NCI-H2107 treated with DMSO at 0.1 percent for 48 hours (cell line): ENCODE measurements around the gene PRMT9.
A peak's percentile ranks its signal among the peaks of the same experiment; 100 is the strongest.

Source experiments
- DNase-seq: peaks from one replicate; lab custom pipeline; 2025; ENCODE audit not compliant: unreplicated experiment; lab: John Stamatoyannopoulos, UW

Gene PRMT9

DNA sequence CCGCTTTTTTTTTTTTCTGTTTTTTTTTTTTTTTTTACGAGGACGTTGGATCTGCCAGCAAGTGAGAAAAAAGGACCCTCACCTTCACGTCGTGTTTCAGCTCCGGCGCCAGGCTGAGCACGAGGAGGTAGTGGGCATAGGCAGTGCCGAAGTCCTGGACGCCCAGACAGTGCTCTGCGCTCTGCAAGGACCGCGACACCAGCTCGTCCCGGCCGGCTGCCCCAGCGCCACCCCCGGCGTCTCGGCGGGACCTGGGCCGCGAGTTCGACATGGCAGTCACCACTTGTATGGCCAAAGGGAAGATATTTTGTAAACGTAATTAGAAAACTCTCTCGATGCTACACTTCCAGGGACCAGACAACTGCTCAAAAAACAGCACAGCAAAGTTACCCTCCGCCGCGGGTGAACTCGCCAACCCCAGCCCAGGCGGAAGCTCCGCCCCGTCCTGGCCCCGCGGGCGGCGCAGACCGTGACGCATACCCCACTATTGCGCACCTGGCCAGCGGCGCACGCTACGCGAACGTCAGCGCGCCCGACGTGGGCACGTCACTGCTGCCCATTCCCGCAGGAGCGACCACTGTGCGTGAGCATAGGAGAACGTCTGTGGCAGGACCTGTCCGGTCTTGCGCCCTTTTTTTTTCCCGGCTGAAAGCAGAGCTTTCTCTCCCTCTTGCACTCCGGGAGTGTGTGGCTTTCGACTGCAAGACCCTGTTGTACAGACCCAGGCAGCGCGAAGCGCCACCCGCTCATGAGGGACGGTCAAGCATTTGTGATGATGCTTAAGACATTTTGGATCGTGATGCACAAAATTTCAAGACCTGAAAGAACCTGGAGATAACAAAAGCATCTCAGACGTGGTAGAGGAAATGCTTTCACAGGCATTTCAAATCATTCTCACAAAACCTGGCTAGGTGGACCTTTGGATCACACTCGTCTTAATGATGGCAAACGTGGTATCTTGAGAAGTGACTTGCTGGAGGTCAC lies at the start of gene PRMT9:
Gene PRMT9, minus strand, starts transcription at position 447 of the 984 bp plus-strand sequence. Its CDS starts 176 bp downstream, at position 271.
- DNase-seq = peak; percentile 48

DNA sequence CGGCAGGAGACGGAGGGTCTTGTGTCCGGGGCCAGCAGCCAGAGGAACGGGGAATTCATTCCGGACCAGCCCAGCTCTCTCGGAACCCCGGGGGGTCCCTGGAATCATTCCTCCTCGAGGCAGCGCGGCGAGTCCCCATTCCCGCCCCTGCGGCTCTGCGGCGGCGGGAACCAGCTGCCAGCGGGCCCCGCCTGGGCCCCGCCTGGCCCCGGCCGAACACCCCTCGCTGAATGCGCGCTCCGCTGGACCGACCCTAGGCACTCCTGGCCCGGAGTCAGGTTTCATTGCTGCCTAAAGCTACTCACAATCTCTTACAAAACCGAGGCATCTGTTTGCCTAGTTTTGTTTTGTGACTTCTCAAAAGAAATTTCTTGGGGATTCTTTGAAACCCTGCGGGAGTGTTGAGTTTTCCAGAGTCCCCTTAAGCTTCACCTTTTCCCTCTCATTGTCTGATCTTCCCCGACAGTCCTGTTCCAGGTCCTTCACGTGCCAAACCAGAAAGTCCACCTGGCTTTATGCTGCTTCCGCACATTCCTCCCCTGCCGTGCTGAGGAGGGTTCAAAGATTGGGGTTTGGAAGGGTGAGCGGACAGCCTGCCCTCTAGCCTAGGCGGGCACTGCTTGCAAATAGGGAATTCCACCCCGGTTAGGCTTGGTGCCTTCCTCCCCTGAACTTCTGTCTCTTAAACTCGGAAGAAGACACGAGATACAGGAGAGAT lies 48.7 kb upstream of the PRMT9 start:
- no peak for DNase-seq

DNA sequence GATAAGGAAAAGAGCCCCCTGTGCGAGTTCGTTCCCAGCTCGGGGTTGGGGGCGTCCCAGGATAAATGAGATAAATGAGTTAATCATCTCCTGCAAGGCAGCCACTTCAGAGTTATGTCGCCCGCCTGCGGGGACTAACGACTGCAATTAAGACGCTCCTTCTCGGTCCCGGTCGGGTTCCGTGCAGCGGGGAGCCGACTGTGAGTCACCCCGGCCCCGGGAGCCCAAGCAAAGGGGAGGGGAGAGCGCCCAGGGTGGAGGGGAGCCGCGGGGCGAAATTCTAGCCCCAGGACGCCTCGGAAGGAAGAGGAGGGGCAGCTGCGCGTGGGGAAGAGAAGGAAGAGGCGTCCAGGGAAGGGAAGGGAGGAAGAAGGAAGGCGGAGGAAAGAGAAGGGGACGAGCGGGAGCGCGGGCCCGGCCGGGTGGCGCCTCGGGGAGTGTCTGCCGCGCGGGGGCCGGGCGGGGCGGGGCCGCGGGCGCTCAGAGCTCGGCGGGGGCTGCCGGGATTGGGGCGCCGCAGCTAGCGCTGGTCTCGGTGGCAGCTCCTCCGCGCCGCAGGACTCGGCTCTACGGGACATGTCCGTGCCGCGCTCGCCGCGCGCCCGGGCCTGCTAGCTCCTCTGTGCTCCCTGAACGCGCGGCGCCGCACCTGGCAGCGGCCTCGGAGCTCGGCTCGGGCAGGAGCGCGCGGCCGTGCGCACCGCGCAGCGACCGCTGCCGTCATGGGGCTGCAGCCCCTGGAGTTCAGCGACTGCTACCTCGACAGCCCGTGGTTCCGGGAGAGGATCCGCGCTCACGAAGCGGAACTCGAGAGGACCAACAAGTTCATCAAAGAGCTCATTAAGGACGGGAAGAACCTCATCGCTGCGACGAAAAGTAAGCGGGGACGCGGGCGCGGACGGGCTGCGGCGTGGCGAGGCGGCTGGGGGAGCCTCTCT lies 47.9 kb upstream of the PRMT9 start, which contains the start of gene ARHGAP10:
Gene ARHGAP10, plus strand, starts transcription at position 509 of the 938 bp plus-strand sequence. Its CDS starts 214 bp downstream, at position 723.
- DNase-seq = no peak

DNA sequence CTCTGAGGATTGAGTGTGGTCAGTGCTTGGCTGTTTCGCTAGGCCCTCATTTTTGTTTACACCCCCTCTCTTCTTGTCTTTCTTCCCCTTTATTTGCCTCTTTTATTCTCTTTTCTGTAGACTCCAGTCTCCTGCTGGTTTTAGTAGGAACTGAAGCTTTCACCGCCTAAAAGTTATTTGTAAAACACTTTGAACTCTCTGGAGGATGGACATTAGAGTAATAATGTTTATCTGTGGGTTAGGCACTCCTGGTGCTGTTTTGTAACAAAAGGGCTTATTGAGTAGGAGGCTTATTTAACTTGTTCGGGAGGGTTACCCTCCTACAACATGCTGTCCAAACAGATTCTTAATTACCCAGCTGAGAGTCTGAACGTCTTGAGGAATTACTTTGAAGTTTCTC lies 46.4 kb upstream of the PRMT9 start:
- no peak for DNase-seq

DNA sequence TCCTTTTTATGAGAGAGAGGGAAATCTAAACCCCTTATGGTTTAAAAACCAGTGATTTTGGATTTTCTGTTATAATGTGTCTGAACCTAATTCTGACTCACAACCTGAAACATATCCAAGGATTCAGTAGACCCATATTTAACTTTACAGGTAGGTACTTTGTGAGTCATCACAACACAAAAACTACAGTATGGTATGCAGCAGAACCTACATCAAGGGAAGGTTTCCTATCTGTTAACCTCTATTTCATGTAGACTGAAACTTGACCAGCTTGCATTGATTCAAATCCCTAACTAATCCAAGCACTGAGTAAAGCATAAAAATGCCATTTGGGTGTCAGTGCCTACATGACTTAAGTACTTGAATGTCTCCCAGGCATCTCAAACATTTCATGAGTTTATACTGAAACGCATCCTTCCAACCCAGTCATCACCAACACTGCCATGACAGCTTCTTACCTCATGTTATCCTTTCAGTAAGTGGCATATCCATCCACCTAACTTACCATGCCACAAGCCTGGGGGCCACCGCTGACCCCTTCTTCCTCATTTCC lies 43.6 kb upstream of the PRMT9 start:
- no peak for DNase-seq

DNA sequence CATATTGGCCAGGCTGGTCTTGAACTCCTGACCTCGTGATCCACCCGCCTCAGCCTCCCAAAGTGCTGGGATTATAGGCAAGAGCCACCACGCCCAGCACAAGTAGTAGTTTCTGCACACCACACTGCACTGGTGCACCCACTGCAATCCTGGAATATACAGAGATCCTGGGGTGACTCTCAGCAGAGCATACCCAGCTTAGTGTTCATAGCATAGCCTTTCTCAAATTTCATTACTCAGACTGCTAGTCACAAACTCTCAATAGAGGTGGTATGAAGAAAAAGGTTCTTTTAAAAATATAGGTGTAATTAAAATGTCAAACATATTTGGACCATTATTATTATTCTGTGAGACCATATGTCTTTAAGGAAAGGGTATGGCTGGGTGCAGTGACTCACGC lies 41.7 kb upstream of the PRMT9 start:
- no peak for DNase-seq

DNA sequence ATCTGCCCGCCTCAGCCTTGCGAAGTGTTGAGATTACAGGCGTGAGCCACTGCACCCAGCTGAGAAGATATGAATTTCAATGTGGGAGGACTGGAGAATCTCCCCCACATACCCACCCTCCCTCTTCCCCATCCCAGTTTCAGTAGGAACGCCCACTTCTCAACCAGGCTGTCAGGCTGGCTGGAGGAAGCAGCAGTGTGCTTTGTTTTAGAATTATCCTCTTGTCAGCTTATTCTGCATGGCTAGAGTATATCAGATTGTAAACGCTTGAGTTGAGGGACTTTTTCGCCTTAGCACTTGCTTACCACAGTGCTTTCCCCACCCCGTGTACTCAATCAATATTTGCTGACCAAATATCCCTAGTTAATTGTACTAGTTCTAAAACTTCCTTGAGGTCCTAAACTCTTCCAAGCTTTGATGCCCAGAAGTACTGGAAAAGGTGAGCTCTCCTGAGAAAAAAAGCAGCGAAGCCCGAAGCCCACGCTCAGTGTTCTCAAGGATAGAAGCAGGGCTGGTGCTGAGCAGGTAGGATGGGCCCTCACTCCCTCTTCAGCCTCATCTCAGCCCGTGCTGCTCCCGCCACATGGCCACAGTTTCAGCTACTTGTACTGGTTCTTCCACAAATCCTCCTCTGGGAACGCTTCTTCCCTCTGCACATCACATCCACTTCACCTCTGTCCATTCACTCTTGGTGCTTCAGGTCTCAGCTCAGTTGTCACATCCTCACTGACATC lies 40.7 kb upstream of the PRMT9 start:
- no peak for DNase-seq

DNA sequence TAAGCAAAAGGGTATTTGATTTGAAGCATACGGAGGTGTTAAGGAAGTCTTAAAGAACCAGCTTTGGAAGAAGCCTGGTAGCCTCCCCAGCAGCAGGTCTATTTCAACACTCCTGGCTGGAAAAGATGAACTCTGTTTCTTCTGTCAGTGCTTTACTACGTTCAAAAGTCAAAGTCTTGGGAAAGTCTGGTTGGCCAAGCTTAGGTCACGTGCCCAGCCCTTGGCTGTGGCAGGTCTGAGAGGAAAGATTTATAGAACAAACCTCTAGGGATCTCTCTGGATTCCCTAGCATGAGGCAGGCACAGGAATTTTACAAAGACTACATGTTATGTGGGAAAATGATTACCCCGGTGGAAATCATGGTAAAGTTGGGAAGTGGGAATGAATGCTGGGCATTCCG lies 39.4 kb upstream of the PRMT9 start:
- DNase-seq = no peak

DNA sequence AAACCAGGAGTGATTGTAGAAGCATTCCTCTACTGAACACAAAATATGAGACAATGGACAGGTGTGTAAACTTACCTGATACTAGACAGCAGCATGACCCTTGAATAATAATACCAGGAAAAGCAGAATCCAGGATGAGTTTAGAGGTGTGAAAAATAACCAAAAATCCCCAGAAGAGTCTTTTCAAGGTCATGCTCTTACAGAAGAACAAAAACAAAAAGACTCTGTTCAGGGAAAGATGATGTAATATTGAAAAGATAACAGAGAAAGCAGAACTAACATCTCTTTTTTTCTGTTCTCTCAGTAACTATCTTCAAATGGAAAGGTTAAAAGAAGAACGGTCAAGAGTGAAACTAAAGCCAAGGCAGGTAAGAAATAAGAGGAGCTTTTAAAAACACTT lies 33.9 kb upstream of the PRMT9 start:
- DNase-seq = no peak

DNA sequence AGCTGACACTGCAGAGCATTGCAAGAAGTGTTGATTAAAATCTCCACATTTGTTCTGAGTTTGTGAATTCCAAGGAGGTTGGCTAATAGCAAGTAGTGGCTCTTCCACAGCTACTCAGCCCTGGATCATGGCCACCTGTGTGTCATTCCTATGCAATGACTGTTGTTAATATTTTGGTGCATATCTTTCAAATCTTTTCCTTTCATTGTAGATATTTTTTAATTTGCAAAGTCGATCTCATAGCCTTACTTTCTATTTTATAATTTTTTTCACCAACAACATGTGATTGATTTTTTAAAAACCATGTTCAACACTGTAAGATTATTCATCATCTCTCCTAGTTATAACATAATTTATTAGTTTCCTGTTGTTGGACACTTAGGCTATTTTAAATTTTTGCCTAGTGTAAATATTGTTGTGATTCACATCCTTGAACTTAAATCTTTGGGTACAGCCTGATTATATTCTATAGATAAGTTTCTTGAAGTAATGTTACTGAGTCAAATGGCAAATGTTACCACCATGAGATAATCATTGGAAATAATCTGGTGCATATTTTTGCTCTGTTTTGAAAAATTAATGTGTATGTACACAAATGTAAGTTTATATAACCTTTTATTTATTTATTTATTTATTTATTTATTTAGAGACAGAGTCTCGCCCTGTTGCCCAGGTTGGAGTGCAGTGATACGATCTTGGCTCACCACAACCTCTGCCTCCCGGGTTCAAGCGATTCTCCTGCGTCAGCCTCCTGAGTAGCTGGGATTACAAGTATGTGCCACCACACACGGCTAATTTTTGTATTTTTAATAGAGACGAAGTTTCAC lies 30.8 kb upstream of the PRMT9 start:
- no peak for DNase-seq

DNA sequence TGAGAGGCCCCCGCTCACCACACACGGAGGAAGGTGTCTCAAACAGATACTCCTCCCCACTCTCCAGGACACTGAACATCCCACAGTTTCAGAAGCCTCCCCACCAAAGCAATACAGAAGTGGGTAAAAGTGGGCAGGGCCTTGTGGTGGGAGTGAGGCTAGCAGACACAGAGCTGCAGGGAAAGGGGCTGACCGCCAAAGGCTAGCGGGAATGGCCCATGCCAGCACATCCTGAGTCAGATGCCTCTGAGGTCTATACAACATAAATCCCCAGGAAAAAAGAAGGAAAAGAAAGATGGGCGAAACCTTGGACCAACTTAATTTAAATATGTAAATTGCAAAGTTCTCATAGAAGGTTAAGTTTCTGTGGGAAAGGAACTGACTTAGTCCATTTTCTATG lies 26.0 kb upstream of the PRMT9 start:
- DNase-seq = no peak

DNA sequence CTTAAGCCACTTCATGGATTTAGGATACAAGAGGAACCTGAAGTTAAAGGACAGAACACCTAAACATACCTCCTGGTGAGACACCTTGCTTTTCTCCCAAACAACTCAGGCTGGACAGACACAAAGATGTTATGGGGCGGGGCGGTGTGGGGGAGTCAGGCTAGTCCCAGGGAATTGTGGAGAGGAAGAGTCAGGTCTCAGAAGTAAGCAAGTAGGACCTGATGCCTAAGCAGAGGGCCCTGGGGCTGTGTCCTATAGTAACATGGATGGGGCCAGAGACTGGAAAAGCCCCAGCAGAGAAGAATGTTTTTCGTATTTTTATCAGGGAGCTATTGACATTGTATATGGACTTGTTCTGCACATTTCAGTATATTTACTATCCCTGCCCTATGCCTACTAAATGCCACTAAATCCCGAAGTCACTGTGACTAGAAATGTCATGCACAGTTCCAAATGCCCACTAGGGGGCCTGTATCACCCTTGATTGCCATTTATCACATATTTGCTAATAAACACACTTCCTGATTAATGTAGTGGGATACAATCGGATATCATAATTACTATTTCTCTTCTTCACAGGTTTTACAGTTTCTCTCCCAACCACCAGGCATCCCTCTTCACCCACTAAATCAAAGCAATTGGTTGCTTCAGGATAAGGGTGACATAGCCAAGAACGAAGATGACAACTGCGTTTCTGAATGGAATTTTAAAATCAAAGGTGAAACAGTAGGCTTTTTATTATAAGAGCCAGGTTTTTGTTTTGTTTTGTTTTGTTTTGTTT lies 24.1 kb upstream of the PRMT9 start:
- peak; percentile 7 for DNase-seq

DNA sequence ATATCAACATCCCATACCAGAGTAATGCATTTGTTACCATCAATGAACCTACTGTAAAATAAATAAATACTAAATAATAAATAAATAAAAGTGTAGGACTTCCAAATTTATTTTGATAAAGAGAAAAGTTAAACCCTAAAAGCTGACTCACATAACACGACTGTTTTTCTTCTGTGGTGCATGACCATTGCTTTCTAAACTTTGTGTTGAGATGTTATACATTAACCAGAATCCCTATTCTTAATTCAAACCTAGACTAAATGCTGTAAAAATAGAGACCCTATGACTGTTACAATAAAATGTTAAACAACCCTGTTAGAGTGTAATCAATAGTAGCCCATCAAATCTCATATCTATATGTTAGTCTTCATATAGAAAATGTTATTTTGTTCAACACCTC lies 20.9 kb upstream of the PRMT9 start:
- DNase-seq = no peak

DNA sequence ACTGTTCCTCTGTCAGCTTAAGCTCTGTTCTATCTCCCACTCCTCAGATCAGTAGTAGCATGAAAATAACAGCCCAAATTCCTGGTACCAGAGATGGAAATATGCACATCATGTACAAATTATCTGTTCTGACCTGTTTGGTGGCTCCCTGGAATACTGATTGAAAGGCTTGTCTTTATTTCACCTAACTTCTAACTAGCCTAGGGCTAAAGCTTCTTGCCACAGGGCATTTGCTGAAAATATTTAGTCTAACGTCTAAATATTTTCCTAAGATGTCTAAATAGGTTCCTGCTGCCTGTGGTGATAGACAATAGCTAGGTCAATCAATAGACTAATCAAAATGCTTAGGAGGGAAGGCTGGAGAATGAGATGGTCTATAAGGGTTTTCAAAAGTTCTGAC lies 12.9 kb upstream of the PRMT9 start:
- DNase-seq = no peak

DNA sequence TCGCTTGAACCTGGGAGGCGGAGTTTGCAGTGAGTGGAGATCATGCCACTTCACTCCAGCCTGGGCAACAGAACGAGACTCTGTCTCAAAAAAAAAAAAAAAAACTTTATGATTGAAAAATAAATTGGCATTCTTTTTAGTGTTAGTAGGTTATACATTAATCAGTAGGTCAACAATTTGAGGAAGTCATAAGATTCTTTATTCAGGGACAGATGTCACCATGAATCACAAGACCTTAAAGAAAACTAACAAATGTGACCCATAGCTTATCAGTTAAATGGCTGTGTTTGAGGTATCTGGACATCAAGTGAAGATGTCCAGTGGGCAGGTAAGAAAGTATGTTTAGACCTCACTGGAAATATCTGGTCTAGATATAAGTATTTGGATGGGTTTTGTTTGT lies 9.3 kb upstream of the PRMT9 start:
- DNase-seq = no peak

DNA sequence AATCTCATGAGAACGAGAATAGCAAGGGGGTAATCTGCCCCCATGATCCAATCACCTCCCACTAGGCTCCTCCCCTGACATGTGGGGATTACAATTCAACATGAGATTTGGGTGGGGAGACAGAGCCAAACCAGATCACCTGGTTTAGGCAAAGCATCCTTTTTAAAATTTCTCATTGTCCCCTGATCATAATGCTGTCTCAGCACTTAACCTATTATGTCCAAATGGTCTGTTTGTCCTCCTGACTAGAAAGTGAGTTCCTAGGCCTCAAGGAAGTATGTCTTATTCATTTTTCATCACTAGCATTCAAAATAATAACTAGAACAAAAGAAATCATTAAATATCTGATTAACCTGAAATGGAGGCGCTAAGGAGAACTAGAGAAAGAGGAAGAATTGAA lies 7.9 kb upstream of the PRMT9 start:
- DNase-seq = no peak

DNA sequence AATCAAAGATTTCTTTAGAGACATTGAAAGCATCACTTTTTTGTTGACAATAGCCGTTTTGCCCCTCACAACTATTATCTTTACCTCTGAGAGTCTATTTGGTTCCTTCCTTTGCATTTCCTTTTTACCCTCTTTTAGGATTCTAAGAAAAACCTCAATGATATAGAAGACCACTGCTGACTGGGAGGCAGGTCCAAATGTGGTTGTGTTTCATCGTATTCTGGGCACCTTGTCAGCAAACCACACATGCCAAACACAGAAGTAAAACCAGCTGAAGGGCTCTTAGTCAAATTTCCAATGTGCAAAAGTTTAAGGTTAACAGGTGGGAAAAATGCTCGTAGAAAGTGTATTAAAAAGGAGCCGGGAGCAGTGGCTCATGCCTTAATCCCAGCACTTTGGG lies 5.1 kb upstream of the PRMT9 start:
- no peak for DNase-seq

DNA sequence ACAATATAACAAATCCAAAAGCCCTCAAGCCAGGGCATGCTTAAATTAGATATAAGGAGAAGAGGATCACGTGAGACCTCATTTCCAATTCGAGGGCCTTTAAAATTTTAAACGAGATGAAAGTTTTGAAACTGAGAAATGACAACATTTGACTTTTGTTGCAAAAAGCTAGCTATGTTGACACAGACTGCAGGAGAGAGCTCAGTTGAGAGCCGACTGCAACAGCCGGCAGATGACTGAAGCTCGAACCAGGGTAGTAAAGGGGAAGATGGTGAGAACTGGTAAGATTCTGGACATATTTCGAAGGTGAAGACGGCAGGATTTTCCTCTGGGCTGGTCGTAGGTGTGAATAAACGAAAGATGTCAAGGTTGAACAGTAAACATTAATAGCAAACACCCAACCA lies 773 bp downstream of the PRMT9 start:
- DNase-seq = no peak
